DMS153 (cell line): ENCODE data around the gene MED13.
"Not testable (repeated sequence)": the region's sequence is repeated elsewhere in the genome, so short reads cannot be mapped to it uniquely, and the experiment has no call there.

Experiments used
- DNase-seq: peaks from one replicate; lab custom pipeline; 2025; lab: John Stamatoyannopoulos, UW

Gene MED13

GRCh38 chr17:61908292-61909037 lies 156.6 kb downstream of the MED13 start:
- DNase-seq: no peak

GRCh38 chr17:61907361-61907760 lies 157.7 kb downstream of the MED13 start:
- DNase-seq: no peak

GRCh38 chr17:61904094-61904710 lies 160.9 kb downstream of the MED13 start:
- DNase-seq: no peak

- DNase-seq: no peak
These were observed 161.8 kb downstream of the MED13 start for GRCh38 chr17:61903251-61903650.

- no peak for DNase-seq
These were observed 167.4 kb downstream of the MED13 start for GRCh38 chr17:61897548-61898180.

- DNase-seq: no peak
These were observed 169.7 kb downstream of the MED13 start for GRCh38 chr17:61895391-61895790.

GRCh38 chr17:61894310-61894709 lies 170.8 kb downstream of the MED13 start:
- not testable (repeated sequence) for DNase-seq
